NCI-H2081 (cell line): ENCODE data around the gene CYLD.

Experiments
- DNase-seq, 2 experiments: peaks; one replicate each; lab custom pipeline; 2025; lab: John Stamatoyannopoulos, UW

Gene CYLD

GRCh38 chr16:50781518-50781917 lies 39.6 kb downstream of the CYLD start:
- no peak for DNase-seq

GRCh38 chr16:50789757-50790156 lies 47.9 kb downstream of the CYLD start:
- no peak for DNase-seq

- no peak for DNase-seq
These were observed 49.6 kb downstream of the CYLD start for GRCh38 chr16:50791522-50791921.

GRCh38 chr16:50796829-50797228 lies 54.9 kb downstream of the CYLD start:
- DNase-seq: no peak

- DNase-seq: no peak
These were observed 55.6 kb downstream of the CYLD start for GRCh38 chr16:50797456-50797855.

- DNase-seq: no peak
These were observed 58.2 kb downstream of the CYLD start for GRCh38 chr16:50800074-50800473.

GRCh38 chr16:50801036-50801435 lies 59.1 kb downstream of the CYLD start:
- DNase-seq: no peak

GRCh38 chr16:50802000-50802399 lies 60.1 kb downstream of the CYLD start:
- DNase-seq: no peak

GRCh38 chr16:50802961-50803360 lies 61.1 kb downstream of the CYLD start:
- DNase-seq: no peak

- DNase-seq: no peak
These were observed 62.5 kb downstream of the CYLD start for GRCh38 chr16:50804290-50804907.

GRCh38 chr16:50806099-50807062 lies 64.5 kb downstream of the CYLD start:
- peak; percentile 73 for DNase-seq

- DNase-seq: no peak
These were observed 67.1 kb downstream of the CYLD start for GRCh38 chr16:50808929-50809538.

- no peak for DNase-seq
These were observed 67.7 kb downstream of the CYLD start for GRCh38 chr16:50809561-50809960.

GRCh38 chr16:50810241-50810965 lies 68.5 kb downstream of the CYLD start:
- DNase-seq: no peak

GRCh38 chr16:50812046-50812445 lies 70.2 kb downstream of the CYLD start:
- no peak for DNase-seq

- no peak for DNase-seq
These were observed 71.1 kb downstream of the CYLD start for GRCh38 chr16:50812876-50813466.

- no peak for DNase-seq
These were observed 72.2 kb downstream of the CYLD start for GRCh38 chr16:50814052-50814451.

GRCh38 chr16:50814541-50814940 lies 72.7 kb downstream of the CYLD start:
- DNase-seq: no peak

- DNase-seq: no peak
These were observed 73.5 kb downstream of the CYLD start for GRCh38 chr16:50815382-50815781.

- no peak for DNase-seq
These were observed 75.1 kb downstream of the CYLD start for GRCh38 chr16:50816901-50817555.

GRCh38 chr16:50818380-50818779 lies 76.5 kb downstream of the CYLD start:
- no peak for DNase-seq
